Glomerular endothelial cell (primary cell): Measurements from ENCODE around the gene PAN3. TPM values are rescaled to one million over a fixed set of nuclear protein-coding genes. Genes with fewer than 3 reads are reported as not detected.
"Not testable (repeated sequence)": the region's sequence is repeated elsewhere in the genome, so short reads cannot be mapped to it uniquely, and the experiment has no call there.

ENCODE experiments used
- DNase-seq: peaks from one replicate; pipeline ENCODE4 v3.0.0-alpha.2; 2011; ENCODE audit warnings: low read depth, low spot score; ENCODE audit errors: extremely low read depth
- total RNA-seq: library from RNA; depleted of rRNA; stranded (reverse); fragments of >200 nt; gene quantifications from 2 replicates; pipeline ENCODE4 v1.2.3, GENCODE V29; 2015

Gene PAN3
- total RNA-seq, 1 donor from 2014 or later = 27.4 TPM

DNA sequence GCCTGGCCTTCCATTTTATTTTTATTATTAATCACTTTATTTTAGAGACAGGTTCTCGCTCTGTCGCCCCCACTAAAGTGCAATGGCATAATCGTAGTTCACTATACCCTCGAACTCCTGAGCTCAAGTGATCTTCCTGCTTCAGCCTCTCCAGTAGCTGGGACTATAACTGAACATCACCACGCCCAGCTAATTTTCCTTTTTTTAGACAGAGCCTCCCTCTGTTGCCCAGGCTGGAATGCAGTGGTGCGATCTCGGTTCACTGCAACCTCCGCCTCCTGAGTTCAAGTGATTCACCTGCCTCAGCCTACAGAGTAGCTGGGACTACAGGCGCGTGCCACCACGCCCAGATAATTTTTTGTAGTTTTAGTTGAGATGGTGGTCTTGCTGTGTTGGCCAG, 6.7 kb upstream of the PAN3 start:
- DNase-seq = no peak

DNA sequence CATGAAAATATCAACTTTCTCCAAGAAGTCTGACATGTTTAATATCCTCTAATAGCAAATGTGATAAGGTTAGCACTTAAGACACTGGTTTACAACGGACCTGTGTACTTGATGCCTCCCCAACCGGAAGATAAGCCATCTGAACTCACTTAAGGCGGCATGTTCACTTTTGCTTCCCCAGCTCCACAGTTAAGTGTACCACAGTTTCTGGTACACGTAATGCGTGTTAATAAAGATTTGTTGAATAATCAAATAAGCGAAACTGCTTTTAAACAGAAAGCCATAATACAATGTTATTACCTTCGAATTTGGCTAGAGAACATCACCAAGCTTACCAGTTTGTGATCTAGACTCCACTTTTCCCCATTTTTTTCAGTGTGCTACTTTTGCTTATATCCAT, 1.4 kb upstream of the PAN3 start:
- no peak for DNase-seq

- DNase-seq = no peak
These were observed 749 bp upstream of the PAN3 start for GRCh38 chr13:28137596-28137995.

DNA sequence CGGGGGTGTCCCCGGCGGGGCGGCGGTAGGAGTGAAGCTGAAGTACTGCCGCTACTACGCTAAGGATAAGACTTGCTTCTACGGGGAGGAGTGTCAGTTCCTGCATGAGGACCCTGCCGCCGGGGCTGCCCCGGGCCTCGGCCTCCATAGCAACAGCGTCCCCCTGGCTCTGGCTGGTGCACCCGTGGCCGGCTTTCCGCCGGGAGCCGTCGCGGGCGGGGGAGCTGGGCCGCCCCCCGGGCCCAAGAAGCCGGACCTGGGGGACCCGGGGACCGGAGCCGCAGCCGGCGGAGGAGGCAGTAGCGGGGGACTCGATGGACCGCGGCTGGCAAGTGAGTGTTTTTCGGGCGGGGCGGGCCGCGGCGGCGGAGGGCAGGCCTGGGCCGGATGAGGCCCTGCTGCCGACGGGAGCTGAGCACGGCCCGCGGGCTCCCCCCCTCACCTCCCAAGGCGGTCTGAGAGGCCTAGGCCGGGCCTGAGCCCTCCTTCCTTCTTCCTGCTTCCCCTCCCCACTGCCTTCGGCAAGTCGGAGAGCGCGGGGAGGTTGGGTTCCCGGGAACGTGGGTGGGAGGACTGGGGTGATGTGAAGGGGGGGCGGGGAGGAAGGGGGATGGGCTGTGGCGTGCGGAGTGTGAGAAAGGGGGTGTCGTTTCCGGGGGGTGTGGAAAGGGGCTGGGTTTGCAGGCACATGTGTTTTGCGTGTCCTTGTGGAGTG, 568 bp downstream of the PAN3 start:
- no peak for DNase-seq

- no peak for DNase-seq
These were observed 2.2 kb downstream of the PAN3 start for GRCh38 chr13:28140433-28141125.

DNA sequence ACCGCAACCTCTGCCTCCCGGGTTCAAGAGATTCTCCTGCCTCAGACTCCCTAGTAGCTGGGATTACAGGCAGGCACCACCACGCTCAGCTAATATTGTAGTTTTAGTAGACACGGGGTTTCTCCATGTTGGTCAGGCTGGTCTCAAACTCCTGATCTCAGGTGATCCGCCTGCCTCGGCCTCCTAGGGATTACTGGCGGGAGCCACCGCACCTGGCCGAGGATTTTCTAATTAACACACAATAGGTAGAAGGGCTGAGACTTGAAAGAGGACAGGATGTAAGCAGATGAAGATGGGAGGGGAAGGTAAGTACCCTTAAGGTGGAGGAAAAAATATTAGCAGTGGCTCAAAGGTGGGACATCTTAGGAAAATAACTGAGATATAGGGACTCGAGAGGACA, 3.2 kb downstream of the PAN3 start:
- not testable (repeated sequence) for DNase-seq

GRCh38 chr13:28145049-28145448, 6.7 kb downstream of the PAN3 start:
- DNase-seq = no peak

DNA sequence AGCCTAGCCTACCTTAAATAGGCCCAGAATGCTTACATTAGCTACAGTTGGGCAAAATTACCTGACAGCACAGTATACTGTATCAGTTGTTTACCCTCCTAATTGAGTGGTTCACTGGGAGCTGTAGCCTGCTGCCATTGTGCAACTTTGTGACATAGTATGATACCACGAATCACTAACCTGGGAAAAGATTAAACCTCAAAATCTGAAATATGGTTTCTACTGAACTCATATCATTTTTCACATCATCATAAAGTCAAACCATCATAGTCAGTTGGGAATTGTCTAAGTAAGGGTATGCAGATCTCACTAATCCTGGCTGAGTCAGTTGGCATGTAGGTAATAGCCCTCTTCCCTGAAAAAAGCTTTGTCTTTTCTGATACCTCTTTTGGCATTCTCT, 9.2 kb downstream of the PAN3 start:
- DNase-seq = no peak

DNA sequence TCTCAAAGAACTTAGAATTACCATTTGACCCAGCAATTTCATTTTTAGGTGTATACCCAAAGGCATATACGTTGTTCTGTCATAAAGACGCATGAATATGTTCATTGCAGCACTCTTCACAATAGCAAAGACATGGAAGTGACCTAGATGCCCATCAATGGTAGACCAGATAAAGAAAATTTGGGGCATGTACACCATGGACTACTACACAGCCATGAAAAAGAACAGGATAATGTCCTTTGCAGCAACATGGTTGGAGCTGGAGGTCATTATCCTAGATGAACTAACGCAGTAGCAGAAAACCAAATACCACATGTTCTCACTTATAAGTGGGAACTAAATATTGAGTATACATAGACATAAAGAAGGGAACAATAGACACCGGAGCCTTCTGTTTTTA, 20.7 kb downstream of the PAN3 start:
- DNase-seq = no peak

- DNase-seq = no peak
These were observed 23.0 kb downstream of the PAN3 start for GRCh38 chr13:28161370-28161769.

DNA sequence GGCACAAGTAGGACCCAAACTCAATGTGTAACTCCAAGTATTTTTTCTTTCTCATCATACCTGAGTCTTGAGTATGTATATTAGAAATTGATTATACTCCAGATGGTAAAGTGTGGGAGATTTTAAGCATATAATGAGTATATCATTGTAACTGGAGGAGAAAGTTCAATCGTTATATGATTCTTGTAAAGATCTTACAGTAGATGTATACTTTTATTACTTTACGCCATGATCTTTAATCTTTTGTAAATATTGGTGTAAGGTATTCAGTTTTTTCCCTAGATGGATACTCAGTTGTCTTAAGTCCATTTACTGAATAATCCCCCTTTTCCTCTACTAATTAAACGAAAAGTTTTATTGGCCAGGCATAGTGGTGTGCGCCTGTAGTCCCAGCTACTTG, 25.2 kb downstream of the PAN3 start:
- DNase-seq = no peak

DNA sequence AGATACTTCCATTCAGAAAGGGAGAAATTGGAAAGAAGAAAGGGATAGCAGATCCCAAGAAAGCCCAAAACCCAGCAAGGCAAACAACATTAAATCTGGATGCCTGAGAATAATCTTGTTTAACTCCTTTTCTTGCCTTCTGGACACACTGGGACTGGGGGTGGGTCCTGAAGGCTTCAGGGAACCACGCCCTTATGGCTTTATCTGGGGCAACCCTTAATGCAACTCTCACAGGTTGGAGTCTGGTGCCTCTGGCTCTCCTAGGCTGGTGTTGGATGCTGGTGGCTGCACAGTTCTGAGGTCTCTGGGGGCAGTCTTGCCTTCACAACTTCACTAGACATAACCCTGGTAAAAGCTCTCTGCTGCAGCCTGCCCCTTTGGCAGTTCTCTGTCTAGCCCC, 27.9 kb downstream of the PAN3 start:
- no peak for DNase-seq

GRCh38 chr13:28171266-28171665, 32.9 kb downstream of the PAN3 start:
- no peak for DNase-seq

- no peak for DNase-seq
These were observed 34.6 kb downstream of the PAN3 start for GRCh38 chr13:28172947-28173346.

GRCh38 chr13:28173793-28174192, 35.4 kb downstream of the PAN3 start:
- DNase-seq = no peak

GRCh38 chr13:28177327-28177726, 39.0 kb downstream of the PAN3 start:
- DNase-seq = no peak

DNA sequence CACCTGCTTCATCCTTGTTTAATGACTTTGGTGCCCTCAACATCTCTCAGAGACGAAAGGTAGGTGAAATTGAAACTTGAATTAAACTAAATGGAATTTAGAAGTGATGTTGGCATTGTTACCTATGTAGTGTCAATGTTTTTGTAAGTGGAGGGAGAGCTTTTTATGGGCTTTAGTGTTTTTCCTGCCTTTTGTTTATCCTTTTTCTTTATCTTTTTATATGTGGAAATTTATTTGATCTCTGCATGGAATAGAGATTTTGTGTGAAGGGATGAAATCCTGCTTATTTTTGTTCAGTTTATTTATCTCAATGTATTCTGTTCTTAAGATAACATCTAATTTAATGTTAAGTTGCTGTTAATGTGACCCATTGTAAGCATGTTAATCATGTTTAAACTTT, 39.5 kb downstream of the PAN3 start:
- DNase-seq = no peak

DNA sequence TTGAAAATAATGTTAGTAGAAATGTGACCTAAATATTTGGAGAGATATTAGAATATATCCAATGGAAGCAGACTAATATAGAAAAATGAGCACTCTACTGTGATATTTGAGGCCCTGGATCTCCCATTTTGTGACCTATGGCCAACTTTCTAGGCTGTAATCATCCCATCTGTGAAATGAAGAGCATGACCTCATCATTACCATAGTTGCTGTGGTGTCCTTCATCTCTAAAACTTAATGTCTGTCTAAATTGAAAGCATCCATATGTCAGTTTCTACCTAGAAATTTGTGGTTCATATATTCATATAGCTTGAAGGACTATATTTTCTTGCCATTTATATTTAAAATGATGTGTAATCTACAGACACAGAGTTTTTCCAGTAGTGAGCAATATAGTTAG, 41.6 kb downstream of the PAN3 start:
- no peak for DNase-seq

DNA sequence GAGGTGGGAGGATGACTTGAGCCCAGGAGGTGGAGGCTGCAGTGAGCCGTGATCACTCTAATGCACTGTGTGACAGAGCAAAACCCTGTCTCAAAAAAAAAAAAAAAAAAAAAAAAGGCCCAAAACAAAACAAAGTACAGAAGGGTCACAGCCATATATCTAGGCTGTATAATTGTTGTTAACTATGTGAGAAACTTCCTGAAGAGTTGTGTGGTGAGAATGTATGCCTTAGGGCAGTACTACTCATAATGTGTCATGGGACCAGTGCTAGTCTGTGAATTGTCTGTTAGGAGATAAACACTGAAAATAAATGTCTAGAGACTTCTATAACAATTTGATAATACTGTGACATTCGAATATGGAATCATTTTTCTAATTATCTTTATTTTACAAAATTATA, 43.1 kb downstream of the PAN3 start:
- no peak for DNase-seq

GRCh38 chr13:28185256-28185655, 46.9 kb downstream of the PAN3 start:
- DNase-seq = no peak

DNA sequence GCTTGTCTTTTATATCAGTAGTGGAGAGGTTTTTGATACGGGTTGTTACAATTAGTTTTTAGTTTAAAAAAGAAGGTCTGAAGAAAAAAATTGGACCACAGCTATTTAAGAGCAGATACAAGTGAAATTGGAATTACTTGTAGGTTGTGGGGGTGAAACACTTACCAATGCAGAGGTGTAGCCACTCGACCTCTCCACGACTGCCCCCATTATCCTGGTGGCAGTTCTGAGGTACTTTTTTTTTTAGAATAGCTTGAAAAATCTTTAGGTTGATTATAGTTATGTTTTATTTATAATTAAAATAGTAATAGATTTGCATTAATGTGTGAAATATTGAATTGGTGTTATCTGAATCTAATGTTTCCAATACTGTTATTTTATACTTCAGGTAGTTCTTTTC, 60.7 kb downstream of the PAN3 start:
- no peak for DNase-seq

- no peak for DNase-seq
These were observed 65.7 kb downstream of the PAN3 start for GRCh38 chr13:28204043-28204442.
